ENCODE data around the gene PDE4B. TPM values are rescaled to one million over a fixed set of nuclear protein-coding genes. Genes with fewer than 3 reads are reported as not detected.

Gene PDE4B
- total RNA-seq, 1 experiment from 2014 or later, result not detected

- H3K27ac Mint-ChIP-seq (ENCODE audit: unreplicated experiment), result no peak overlapping the region
- DNase-seq, result no peak
- CTCF ChIA-PET, result no interaction called here
- H3K27me3 Mint-ChIP-seq (ENCODE audit: insufficient read depth, unreplicated experiment), result no peaks in the 10 kb centered on the region
- intact Hi-C loops (cut with micrococcal nuclease; ENCODE audit: unreplicated experiment), result no loop called here
- no peaks in the 10 kb centered on the region for H3K27me3 ChIP-seq (replicated peaks; ENCODE audit: control insufficient read depth, insufficient read depth, low read length)
- no peak for TF ChIP-seq CTCF (IDR thresholded peaks at IDR 0.05; ENCODE audit: insufficient read depth in 1 of 2, low read depth in 1 of 2, low read length in 1 of 2, severe bottlenecking in 1 of 2, unreplicated experiment in 1 of 2)
- H3K9me3 ChIP-seq, result no peaks in the 10 kb centered on the region
- H3K36me3 ChIP-seq (ENCODE audit: control insufficient read depth, insufficient read depth, low read length), result no peaks in the 10 kb centered on the region
- no TSS peak for BruUV-seq (replicated peaks)
- no peaks in the 10 kb centered on the region for H3K36me3 Mint-ChIP-seq (ENCODE audit: insufficient read depth, unreplicated experiment)
- POLR2A ChIA-PET, result no interaction called here
- H3K4me1 ChIP-seq, result no peaks in the 10 kb centered on the region
- no peak overlapping the region for H3K4me3 ChIP-seq (ENCODE audit: low read depth, low read length)
- no peaks in the 10 kb centered on the region for H3K4me1 Mint-ChIP-seq (ENCODE audit: low read depth, unreplicated experiment)
- peaks cover 9% of the 10 kb centered on the region for H3K9me3 Mint-ChIP-seq (ENCODE audit: unreplicated experiment)
- H3K4me3 Mint-ChIP-seq (ENCODE audit: unreplicated experiment), result no peak overlapping the region
Observed at GRCh38 chr1:66207484-66207883, 414.8 kb downstream of the PDE4B start.

GRCh38 chr1:66208632-66209031 is 415.9 kb downstream of the PDE4B start:
- CTCF ChIA-PET, result no interaction called here
- H3K4me1 ChIP-seq, result no peaks in the 10 kb centered on the region

DNA sequence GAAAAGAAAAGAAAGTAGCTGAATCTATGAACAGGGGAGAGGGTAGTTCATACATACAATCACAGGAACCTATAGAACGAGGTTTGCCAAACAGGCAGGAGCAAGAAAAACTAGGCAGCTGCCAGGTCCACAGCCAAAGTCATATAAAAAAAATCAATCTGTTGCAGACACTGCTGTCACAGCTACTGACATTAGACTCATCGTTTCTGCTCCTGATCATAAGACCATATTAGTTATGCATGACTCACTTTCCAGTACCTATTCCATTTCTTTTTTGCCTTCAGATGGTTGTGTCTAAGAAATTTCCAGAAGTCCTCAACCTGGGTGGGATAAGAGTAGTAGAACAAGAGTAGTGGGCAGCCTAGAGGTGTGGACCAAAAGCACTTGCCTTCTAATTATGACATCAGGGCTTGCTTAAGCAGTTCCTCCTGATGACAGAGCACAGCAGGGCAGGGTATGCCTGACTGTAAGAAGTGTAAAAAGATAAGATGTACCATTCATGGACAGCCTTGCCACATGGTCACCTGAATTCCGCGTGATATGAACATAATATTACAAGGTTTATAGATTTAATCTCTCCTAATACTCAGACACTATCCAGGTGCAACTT is 418.0 kb downstream of the PDE4B start:
- Histone ChIP-seq H3K4me3 (ENCODE audit: low read depth, low read length) (no peak overlapping the region), H3K27me3 (replicated peaks; ENCODE audit: control insufficient read depth, insufficient read depth, low read length) (no peaks in the 10 kb centered on the region), H3K36me3 (ENCODE audit: control insufficient read depth, insufficient read depth, low read length) (no peaks in the 10 kb centered on the region), H3K9me3 (no peaks in the 10 kb centered on the region), H3K4me1 (no peaks in the 10 kb centered on the region)
- Mint-ChIP-seq H3K9me3 (ENCODE audit: unreplicated experiment) (no peaks in the 10 kb centered on the region), H3K27me3 (ENCODE audit: insufficient read depth, unreplicated experiment) (peaks cover 3% of the 10 kb centered on the region), H3K36me3 (ENCODE audit: insufficient read depth, unreplicated experiment) (no peaks in the 10 kb centered on the region), H3K27ac (ENCODE audit: unreplicated experiment) (no peak overlapping the region), H3K4me3 (ENCODE audit: unreplicated experiment) (no peak overlapping the region), H3K4me1 (ENCODE audit: low read depth, unreplicated experiment) (no peaks in the 10 kb centered on the region)
- BruUV-seq (replicated peaks), result no TSS peak
- DNase-seq, result no peak
- ChIA-PET POLR2A (no interaction called here), CTCF (no interaction called here)
- no peak for TF ChIP-seq CTCF (IDR thresholded peaks at IDR 0.05; ENCODE audit: insufficient read depth in 1 of 2, low read depth in 1 of 2, low read length in 1 of 2, severe bottlenecking in 1 of 2, unreplicated experiment in 1 of 2)
- intact Hi-C loops (cut with micrococcal nuclease; ENCODE audit: unreplicated experiment), result no loop called here

More at GRCh38 chr1:66208632-66209031, 415.9 kb downstream of the PDE4B start:
- H3K27ac Mint-ChIP-seq (ENCODE audit: unreplicated experiment), result no peak overlapping the region
- intact Hi-C loops (cut with micrococcal nuclease; ENCODE audit: unreplicated experiment), result no loop called here
- no peak for DNase-seq
- Histone ChIP-seq H3K27me3 (replicated peaks; ENCODE audit: control insufficient read depth, insufficient read depth, low read length) (no peaks in the 10 kb centered on the region), H3K9me3 (no peaks in the 10 kb centered on the region), H3K4me3 (ENCODE audit: low read depth, low read length) (no peak overlapping the region), H3K36me3 (ENCODE audit: control insufficient read depth, insufficient read depth, low read length) (no peaks in the 10 kb centered on the region)
- H3K4me3 Mint-ChIP-seq (ENCODE audit: unreplicated experiment), result no peak overlapping the region
- no peak for TF ChIP-seq CTCF (IDR thresholded peaks at IDR 0.05; ENCODE audit: insufficient read depth in 1 of 2, low read depth in 1 of 2, low read length in 1 of 2, severe bottlenecking in 1 of 2, unreplicated experiment in 1 of 2)
- H3K4me1 Mint-ChIP-seq (ENCODE audit: low read depth, unreplicated experiment), result no peaks in the 10 kb centered on the region
- H3K9me3 Mint-ChIP-seq (ENCODE audit: unreplicated experiment), result peaks cover 3% of the 10 kb centered on the region
- POLR2A ChIA-PET, result no interaction called here
- no peaks in the 10 kb centered on the region for H3K27me3 Mint-ChIP-seq (ENCODE audit: insufficient read depth, unreplicated experiment)
- no TSS peak for BruUV-seq (replicated peaks)
- H3K36me3 Mint-ChIP-seq (ENCODE audit: insufficient read depth, unreplicated experiment), result no peaks in the 10 kb centered on the region
